ENCODE data around the gene HAPLN2. TPM values are rescaled to one million over a fixed set of nuclear protein-coding genes. Genes with fewer than 3 reads are reported as not detected.
"Not testable (repeated sequence)": the region's sequence is repeated elsewhere in the genome, so short reads cannot be mapped to it uniquely, and the experiment has no call there.

The HAPLN2 gene
- total RNA-seq, 4 donors from 2014 or later = 0.13 to 3.0 (median 1.2) TPM

DNA sequence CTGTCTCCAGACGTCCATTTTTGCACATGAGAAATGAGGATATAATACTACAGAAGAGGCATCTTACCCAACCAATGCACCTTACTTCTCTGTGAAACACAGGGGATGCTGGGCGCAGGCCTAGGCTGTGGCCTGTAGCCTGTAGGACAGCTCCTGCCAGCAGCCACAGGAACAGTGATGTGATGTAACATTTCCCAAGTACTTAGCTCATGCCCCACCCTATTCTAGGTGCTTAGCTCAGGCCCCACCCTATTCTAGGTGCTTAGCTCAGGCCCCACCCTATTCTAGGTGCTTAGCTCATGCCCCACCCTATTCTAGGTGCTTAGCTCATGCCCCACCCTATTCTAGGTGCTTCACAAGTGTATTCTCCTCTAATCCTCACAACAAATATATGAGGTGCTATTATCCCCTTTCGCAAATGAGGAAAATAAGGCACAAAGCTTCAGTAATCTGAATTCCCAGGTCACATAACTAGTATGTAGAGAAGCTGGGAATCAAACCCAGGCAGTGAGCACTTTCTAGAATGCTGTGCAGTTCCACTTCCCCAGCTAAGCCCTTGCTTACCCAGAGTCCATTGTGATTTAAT is 32.2 kb upstream of the HAPLN2 start:
- Histone ChIP-seq H3K4me1 (peaks cover 0 to 22% (median 2%) of the 10 kb centered on the region in 3 donors), H3K27ac (no peak overlapping the region), H3K4me3 (no peak overlapping the region), H3K27me3 (no peaks in the 10 kb centered on the region), H3K36me3 (no peaks in the 10 kb centered on the region), H3K9me3 (no peaks in the 10 kb centered on the region)
- TF ChIP-seq EP300 (IDR thresholded peaks at IDR 0.05) (no peak), POLR2A (IDR thresholded peaks at IDR 0.05) (no peak), POLR2AphosphoS5 (IDR thresholded peaks at IDR 0.05) (no peak)
- TF ChIP-seq, protein P1, sequence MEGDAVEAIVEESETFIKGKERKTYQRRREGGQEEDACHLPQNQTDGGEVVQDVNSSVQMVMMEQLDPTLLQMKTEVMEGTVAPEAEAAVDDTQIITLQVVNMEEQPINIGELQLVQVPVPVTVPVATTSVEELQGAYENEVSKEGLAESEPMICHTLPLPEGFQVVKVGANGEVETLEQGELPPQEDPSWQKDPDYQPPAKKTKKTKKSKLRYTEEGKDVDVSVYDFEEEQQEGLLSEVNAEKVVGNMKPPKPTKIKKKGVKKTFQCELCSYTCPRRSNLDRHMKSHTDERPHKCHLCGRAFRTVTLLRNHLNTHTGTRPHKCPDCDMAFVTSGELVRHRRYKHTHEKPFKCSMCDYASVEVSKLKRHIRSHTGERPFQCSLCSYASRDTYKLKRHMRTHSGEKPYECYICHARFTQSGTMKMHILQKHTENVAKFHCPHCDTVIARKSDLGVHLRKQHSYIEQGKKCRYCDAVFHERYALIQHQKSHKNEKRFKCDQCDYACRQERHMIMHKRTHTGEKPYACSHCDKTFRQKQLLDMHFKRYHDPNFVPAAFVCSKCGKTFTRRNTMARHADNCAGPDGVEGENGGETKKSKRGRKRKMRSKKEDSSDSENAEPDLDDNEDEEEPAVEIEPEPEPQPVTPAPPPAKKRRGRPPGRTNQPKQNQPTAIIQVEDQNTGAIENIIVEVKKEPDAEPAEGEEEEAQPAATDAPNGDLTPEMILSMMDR (IDR thresholded peaks at IDR 0.05) = no peak
- WGBS, 2 donors (ENCODE audit: low coverage in 1 of 2) = 80 to 100% methylated on average over 1 to 2 of the region's 3 CpGs
- ATAC-seq = no peak

GRCh38 chr1:156587927-156588326 is 31.3 kb upstream of the HAPLN2 start:
- peaks cover 0 to 31% (median 5%) of the 10 kb centered on the region in 3 donors for H3K4me1 ChIP-seq
- not testable (repeated sequence) for H3K36me3 ChIP-seq, H3K4me3 ChIP-seq, H3K27ac ChIP-seq, H3K9me3 ChIP-seq, H3K27me3 ChIP-seq, ATAC-seq
- 96 to 100% methylated on average over 2 to 5 of the region's 8 CpGs for WGBS, 2 donors (ENCODE audit: low coverage in 1 of 2)

- no peak for ATAC-seq
- Histone ChIP-seq H3K27ac (no peak overlapping the region), H3K9me3 (no peaks in the 10 kb centered on the region), H3K4me1 (peaks cover 0 to 24% (median 5%) of the 10 kb centered on the region in 3 donors), H3K27me3 (no peaks in the 10 kb centered on the region), H3K36me3 (peaks cover 0 to 20% of the 10 kb centered on the region in 2 donors), H3K4me3 (no peak overlapping the region)
- 60 to 81% methylated on average over 3 to 4 of the region's 5 CpGs for WGBS, 2 donors (ENCODE audit: low coverage in 1 of 2)
- no peak for TF ChIP-seq POLR2AphosphoS5 (IDR thresholded peaks at IDR 0.05)
- no peak for TF ChIP-seq POLR2A (IDR thresholded peaks at IDR 0.05)
- TF ChIP-seq, protein P1 (IDR thresholded peaks at IDR 0.05) = no peak
- no peak for TF ChIP-seq EP300 (IDR thresholded peaks at IDR 0.05)
Measured at GRCh38 chr1:156589546-156589945, 29.7 kb upstream of the HAPLN2 start.

- TF ChIP-seq EP300 (IDR thresholded peaks at IDR 0.05) = no peak
- TF ChIP-seq, protein P1 (IDR thresholded peaks at IDR 0.05) = no peak
- TF ChIP-seq POLR2A (IDR thresholded peaks at IDR 0.05) = no peak
- peak overlapping the region; percentile 70 to 91 (median 86) for H3K27ac ChIP-seq
- H3K4me1 ChIP-seq = peaks cover 0 to 24% (median 5%) of the 10 kb centered on the region in 3 donors
- no peak for ATAC-seq
- no peaks in the 10 kb centered on the region for H3K9me3 ChIP-seq
- peak overlapping the region in 1 of 2 donors; percentile 80 for H3K4me3 ChIP-seq
- WGBS, 2 donors (ENCODE audit: low coverage in 1 of 2) = 68 to 80% methylated on average over 5 to 7 of the region's 10 CpGs
- H3K27me3 ChIP-seq = no peaks in the 10 kb centered on the region
- H3K36me3 ChIP-seq = peaks cover 0 to 30% of the 10 kb centered on the region in 2 donors
Measured at GRCh38 chr1:156590326-156591180, 28.7 kb upstream of the HAPLN2 start.

DNA sequence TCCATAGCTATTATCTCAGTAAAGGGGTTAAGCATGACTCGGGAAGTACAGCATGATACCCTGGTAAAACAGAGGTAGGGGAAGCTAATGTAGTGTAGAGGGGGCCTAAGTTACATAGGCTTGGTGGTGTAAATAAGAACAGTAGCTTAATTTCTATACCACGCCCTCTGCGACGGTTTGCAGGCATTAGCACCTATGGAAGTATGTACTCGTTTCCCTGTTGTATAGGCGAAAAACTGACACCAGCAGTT is 28.1 kb upstream of the HAPLN2 start:
- TF ChIP-seq EP300 (IDR thresholded peaks at IDR 0.05) = no peak
- TF ChIP-seq, protein P1 (IDR thresholded peaks at IDR 0.05) = no peak
- TF ChIP-seq POLR2A (IDR thresholded peaks at IDR 0.05) = no peak
- TF ChIP-seq POLR2AphosphoS5 (IDR thresholded peaks at IDR 0.05) = no peak
- 9 to 15% methylated on average over 5 to 6 of the region's 6 CpGs for WGBS, 2 donors (ENCODE audit: low coverage in 1 of 2)
- peak overlapping the region; percentile 70 to 91 (median 86) for H3K27ac ChIP-seq
- H3K9me3 ChIP-seq = no peaks in the 10 kb centered on the region
- H3K36me3 ChIP-seq = peaks cover 0 to 36% of the 10 kb centered on the region in 2 donors
- ATAC-seq = no peak
- no peaks in the 10 kb centered on the region for H3K27me3 ChIP-seq
- H3K4me3 ChIP-seq = peak overlapping the region; percentile 80 to 83
- peaks cover 0 to 24% (median 5%) of the 10 kb centered on the region in 3 donors for H3K4me1 ChIP-seq

Measured in gastroesophageal sphincter (tissue), 4 donors.